UCSD-AML1 (cell line): ENCODE results near the gene ENOX1.

Experiments
- DNase-seq: peaks from one replicate; lab custom pipeline; 2025; ENCODE audit not compliant: unreplicated experiment; lab: John Stamatoyannopoulos, UW

Gene ENOX1

DNA sequence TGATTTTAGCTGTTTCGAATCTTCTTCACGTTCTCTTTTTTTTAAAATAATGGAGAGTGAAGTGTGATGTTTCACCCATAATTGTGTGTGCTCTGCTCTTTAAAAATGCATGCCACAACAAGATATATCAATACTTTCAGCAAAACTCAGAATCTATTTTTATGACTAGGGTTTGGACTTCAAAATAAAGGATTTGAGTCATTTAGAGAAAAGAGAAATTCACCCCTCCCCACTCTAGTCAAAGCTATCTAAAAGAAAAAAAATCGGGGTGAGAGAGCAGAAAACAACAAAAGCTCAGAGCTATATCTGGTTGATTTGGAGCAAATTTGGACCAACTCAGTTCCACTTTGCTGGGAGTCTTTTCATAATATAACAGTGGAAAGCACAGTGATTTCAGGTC is 518.9 kb downstream of the ENOX1 start:
- no peak for DNase-seq

- no peak for DNase-seq
Observed at GRCh38 chr13:43266936-43267615, 519.7 kb downstream of the ENOX1 start.

GRCh38 chr13:43265028-43265427 is 521.7 kb downstream of the ENOX1 start:
- DNase-seq = no peak

DNA sequence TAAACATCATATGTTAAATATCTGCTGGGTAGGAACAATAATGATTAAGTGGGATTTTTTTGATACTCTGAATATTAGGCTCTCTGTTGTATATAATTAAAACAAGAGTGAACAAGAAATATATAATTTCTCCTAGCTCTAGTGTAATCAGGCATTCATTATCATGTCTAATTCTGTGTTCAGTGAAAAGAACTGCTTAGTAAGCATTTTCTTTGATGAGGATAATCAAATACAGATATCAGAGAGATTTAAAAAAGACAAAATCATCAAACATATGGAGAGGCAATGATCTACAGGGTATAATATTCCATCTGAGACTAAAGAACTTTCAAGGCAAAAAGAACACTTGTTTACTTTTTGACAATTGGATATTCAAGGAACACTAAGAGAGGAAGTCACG is 522.3 kb downstream of the ENOX1 start:
- DNase-seq = no peak

GRCh38 chr13:43263047-43263446 is 523.7 kb downstream of the ENOX1 start:
- DNase-seq = no peak

DNA sequence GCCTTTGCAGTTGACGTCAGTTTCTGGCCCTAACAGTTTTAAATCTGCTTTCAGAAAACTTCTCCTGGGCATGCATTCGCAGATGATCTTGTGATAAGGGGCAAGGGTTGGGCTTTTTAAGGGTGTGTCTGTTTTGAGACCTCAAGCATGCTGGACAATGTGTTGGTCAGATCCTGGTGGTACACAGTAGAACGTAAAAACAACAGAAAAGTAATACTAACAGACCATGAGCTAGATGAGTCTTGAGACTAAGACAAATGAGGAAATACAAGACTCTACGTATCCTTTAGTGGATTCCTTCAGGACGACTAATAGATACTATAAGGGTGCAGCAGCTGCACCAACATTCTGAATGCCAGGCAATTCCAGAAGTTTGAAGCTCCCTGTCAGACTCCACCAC is 525.8 kb downstream of the ENOX1 start:
- DNase-seq = no peak

DNA sequence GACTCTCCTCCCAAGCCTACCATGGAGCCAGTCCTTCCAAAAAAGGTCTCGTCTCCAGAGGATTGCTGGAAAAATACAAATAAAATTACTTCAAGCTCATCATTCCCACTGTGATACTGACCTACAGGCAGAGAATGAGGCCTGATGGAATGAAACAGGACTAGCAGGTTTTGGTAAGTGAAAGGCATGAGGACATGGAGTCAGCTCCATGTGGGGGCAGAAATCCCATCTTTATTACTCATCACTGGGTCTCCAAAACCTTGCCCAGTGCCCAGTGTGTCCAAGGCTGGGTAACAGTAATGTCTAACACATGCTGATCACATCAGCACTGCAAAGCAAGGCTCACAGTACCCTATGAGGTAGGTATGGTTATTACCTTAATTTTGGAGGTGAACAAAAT is 528.0 kb downstream of the ENOX1 start:
- DNase-seq = no peak

DNA sequence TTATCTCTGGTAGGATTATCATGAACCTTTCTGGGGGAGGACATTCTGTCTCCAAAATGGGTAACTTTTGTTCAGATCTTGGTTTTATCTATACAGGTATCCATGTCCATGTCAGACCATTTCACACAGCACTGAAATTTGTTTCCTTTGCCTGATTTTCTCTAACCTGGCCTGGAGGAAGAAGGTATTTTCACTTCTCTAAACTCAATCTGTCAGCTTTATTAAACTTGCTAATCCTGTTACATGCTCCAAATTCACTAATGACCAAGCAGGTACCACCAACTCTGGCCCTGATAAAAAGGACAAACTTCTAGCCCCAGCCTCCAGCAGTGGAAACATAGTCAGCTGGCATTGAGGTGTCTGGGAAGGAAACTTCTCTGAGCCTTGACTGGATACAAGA is 529.0 kb downstream of the ENOX1 start:
- DNase-seq = no peak

- DNase-seq = no peak
Observed at GRCh38 chr13:43251961-43252360, 534.8 kb downstream of the ENOX1 start.

GRCh38 chr13:43246382-43246781 is 540.4 kb downstream of the ENOX1 start:
- no peak for DNase-seq

DNA sequence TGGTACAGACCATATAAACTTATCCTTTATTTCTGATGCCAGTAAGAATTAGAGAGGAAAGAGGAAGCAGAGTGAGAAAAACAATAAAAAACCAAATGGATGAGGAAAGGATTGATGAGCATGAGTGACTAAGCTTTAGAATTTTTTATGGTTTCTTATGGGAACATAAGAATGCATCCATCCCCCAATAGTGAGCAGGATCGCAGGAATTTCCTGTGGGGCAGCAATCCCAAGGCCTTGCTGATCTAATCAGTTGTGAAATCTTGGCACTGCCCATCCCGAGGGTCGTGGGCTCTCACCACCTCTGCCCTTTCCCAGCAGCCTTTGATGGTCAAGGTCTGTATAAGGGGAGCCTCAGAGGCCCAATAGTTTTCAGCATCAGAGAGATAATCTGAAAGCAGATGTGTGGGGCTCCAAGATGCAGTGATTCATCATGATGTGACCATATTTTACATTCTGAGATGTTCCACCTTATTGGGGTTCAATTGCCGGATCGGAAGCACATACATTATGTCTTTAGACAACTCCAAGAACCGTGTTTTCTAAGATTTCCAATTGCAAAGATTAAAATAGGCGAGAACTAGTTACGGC is 541.3 kb downstream of the ENOX1 start:
- DNase-seq = no peak

GRCh38 chr13:43244481-43244880 is 542.3 kb downstream of the ENOX1 start:
- DNase-seq = no peak

- no peak for DNase-seq
Observed at GRCh38 chr13:43243711-43244110, 543.1 kb downstream of the ENOX1 start.

DNA sequence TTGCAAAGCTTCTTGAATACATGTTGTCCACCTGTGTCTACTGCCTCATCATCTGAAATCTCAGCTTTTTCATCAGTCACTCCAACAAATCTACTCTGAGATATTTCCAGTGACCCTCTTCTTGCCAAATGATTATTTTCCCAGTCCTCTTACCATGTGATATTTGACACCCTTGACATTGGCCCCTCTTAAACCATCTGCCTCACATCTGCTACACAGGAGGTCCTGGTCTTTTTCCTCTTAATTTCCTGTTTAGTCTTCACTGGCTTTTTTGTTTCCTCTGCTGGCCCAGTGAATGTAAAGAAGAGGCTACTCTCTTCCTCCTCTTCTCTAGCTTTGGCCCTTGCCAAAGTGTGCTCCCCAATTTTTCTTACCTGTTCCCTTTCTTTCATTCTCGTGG is 544.7 kb downstream of the ENOX1 start:
- DNase-seq = no peak

GRCh38 chr13:43240278-43240677 is 546.5 kb downstream of the ENOX1 start:
- no peak for DNase-seq

DNA sequence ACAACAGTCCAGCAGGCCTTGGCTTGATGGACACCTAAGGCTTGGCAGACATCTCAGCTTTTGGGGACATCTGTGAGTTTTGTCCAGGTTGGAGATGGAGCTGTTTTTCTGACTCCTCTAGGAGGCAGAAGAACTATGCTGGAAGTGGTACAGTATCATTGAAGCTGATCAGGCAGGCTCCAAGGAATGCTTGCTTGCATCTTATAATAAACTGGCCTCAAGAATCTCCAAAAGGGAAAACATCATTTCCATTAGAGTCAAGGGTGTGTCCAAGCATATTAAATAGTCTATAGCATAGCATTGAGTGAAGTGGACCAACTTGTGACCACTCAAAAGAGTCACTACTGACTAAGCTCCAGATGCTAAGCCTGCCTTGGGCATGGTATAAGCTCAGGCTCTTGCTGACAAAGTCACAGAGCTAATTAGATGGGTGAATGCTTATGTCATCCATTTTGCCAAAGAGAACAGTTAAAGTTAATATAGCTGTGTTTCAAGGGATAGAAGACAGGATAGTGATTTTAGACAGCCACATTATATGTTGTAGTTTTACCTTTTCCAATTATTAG is 547.4 kb downstream of the ENOX1 start:
- no peak for DNase-seq

DNA sequence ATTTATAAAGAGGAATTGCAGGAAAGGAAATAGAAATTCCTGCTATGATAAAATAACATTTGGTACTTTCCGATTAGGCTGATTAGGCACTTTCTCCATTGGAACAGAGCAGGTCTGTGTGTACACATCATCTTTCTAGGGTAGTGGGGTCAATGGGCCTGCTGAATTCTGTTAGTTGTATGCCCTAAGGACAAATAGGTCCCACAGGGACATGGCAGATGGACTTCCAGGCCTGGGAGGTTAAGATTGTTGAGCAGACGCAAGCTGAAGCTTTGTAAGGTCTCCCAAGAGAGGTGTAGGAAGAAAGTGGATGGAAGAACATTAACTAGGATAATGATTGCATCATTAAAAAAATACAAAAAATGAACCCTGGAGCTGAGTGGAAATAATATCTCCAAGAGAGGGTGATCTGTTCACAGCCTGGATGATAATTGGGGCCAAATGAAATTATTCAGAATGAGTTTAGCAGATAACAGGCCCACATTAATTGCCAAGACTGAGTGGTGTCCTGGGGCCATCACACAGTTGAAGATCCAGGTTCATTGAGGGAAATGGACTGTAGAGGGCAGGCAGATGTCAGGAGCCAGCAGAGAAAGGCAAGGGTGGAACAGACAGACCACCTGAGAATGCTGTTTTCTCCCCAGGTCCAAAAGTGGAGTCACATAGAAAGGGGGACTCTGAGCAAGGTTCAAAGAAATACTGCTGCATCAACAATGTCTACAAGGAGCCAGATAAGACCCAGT is 548.3 kb downstream of the ENOX1 start:
- DNase-seq = no peak

DNA sequence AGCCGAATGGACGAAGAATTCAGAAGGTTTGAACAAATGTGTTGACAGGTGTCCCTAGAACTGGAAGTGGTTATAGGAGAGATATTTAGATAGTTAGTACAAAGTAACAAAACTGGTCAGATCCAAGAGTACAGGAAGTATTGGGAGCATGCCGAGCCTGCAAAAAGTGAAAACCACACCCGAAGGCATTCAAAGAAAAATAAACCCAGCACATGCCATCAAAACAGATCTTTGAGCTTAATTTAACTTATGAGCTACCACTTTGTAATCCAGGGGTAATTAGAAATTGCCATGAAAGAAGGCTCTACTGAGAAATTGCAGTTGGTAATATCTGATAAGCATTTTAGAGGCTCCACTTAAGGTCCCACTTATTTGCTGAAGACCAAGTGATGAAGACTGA is 549.2 kb downstream of the ENOX1 start:
- no peak for DNase-seq

- no peak for DNase-seq
Observed at GRCh38 chr13:43235028-43235427, 551.7 kb downstream of the ENOX1 start.

GRCh38 chr13:43232873-43233265 is 553.9 kb downstream of the ENOX1 start:
- no peak for DNase-seq

DNA sequence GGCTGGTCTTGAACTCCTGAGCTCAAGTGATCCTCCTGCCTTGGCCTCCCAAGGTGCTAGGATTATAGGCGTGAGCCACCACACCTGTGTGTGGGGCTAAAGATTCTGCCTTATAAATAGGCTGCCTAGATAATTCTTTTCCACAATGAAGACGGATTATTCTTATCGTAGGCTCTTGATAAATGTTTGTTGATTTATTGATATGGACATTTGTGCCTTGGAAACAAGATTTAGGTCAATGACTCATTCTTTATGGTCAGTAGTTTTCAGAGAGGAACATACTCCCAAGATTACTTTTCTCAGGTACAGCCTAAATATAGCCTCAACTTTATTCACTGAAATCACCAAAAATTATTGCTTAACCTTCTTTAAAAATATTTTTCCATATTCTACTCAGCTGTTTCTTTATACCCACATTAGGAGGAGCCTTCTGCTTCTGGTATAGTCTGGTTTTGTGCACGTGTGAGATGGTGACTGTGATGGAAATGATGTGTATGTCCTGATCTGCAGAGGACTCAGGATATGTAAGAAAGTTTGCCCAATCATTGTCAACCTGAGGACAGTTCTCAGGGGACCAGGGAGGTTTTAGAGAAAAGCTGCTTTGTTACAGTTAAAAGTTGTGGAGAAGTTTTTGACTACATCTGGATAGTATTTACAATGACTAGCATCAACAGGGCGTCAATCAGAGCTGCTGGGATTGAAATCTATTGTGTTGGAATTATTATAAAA is 554.5 kb downstream of the ENOX1 start:
- DNase-seq = no peak
